H4 (cell line): ENCODE data around the gene ZSCAN16. TPM values are rescaled to one million over a fixed set of nuclear protein-coding genes. Genes with fewer than 3 reads are reported as not detected.

Experiments
- DNase-seq: peaks from one replicate; pipeline ENCODE4 v3.0.0-alpha.2; 2015; ENCODE audit warnings: low spot score
- total RNA-seq: library from RNA; depleted of rRNA; stranded (reverse); fragments of >200 nt; shearing (Covaris generic); gene quantifications from 2 replicates; pipeline ENCODE4 v1.2.3, GENCODE V29; 2014; rRNA removed

Gene ZSCAN16
- total RNA-seq, 1 experiment from 2014 or later: 3.5 TPM

GRCh38 chr6:28172006-28172405 is 47.6 kb downstream of the ZSCAN16 start:
- no peak for DNase-seq

GRCh38 chr6:28176373-28176772 is 52.0 kb downstream of the ZSCAN16 start:
- DNase-seq: no peak

Other genes with a start within 250 kb of the ZSCAN16 start
- not detected in 2 replicates for gene OR2B2, start 212.2 kb upstream of the ZSCAN16 start, total RNA-seq
- not detected in 2 replicates for gene OR2B6, start 167.4 kb upstream of the ZSCAN16 start, total RNA-seq
- 0.16 and 1.2 TPM in 2 replicates for gene ZNF165, start 44.0 kb upstream of the ZSCAN16 start, total RNA-seq
- 7.4 and 10.1 TPM in 2 replicates for gene ZKSCAN8, start 17.3 kb downstream of the ZSCAN16 start, total RNA-seq
- 12.3 and 13.9 TPM in 2 replicates for gene ZSCAN9, start 100.7 kb downstream of the ZSCAN16 start, total RNA-seq
- 3.1 and 3.8 TPM in 2 replicates for gene ZKSCAN4, start 127.7 kb downstream of the ZSCAN16 start, total RNA-seq
- not detected in 2 replicates for gene NKAPL, start 134.7 kb downstream of the ZSCAN16 start, total RNA-seq
- 13.6 and 14.1 TPM in 2 replicates for gene ZSCAN26, start 142.5 kb downstream of the ZSCAN16 start, total RNA-seq
- gene PGBD1, start 157.0 kb downstream of the ZSCAN16 start, total RNA-seq: 6.3 and 6.7 TPM in 2 replicates
- gene ZSCAN31, start 211.5 kb downstream of the ZSCAN16 start, total RNA-seq: 182 and 210 TPM in 2 replicates
- 3.7 and 4.1 TPM in 2 replicates for gene ZKSCAN3, start 225.3 kb downstream of the ZSCAN16 start, total RNA-seq